Panc1 (cell line): ENCODE results near the gene CLNK. TPM values are rescaled to one million over a fixed set of nuclear protein-coding genes. Genes with fewer than 3 reads are reported as not detected.

Source experiments
- ATAC-seq: fragments of 200-7000 bp; cut with Tn5 transposase; 2 replicates; pipeline ENCODE4 v1.9.1; 2020; ENCODE audit warnings: mild to moderate bottlenecking, moderate library complexity
- BruUV-seq: library from RNA; stranded (reverse); fragments of 400-500 nt; replicated peaks from 2 replicates; lab custom pipeline; 2021; lab: Mats Ljungman, UMichigan
- CTCF ChIA-PET: fragments of 300-600 bp; sonication (Branson Sonifier 250); formaldehyde crosslinking; loops from one replicate; lab custom pipeline; 2022; ENCODE audit warnings: antibody characterized with exemption; lab: Charles Lee
- POLR2A ChIA-PET: fragments of 300-600 bp; sonication (Branson Sonifier 250); formaldehyde crosslinking; loops from one replicate; lab custom pipeline; 2022; ENCODE audit warnings: antibody characterized with exemption; lab: Charles Lee
- DNase-seq: peaks from one replicate; pipeline ENCODE4 v3.0.0-alpha.2; 2010; ENCODE audit warnings: low read depth, low spot score
- H3K27ac ChIP-seq: 2 replicates; pipeline ENCODE4 v1.5.1; 2011; ENCODE audit warnings: mild to moderate bottlenecking, low read length, inconsistent platforms
- H3K27me3 ChIP-seq: fragments of 200-500 bp; sonication (Bioruptor generic); 2 replicates; pipeline ENCODE4 v1.6.0; 2014; ENCODE audit warnings: low read length, inconsistent platforms; ENCODE audit not compliant: control insufficient read depth, insufficient read depth
- H3K36me3 ChIP-seq: fragments of 200-500 bp; sonication (Bioruptor generic); 2 replicates; pipeline ENCODE4 v1.5.1; 2014; ENCODE audit warnings: inconsistent platforms, mild to moderate bottlenecking, low read length, moderate library complexity; ENCODE audit not compliant: control insufficient read depth, insufficient read depth
- H3K4me1 ChIP-seq: 2 replicates; pipeline ENCODE4 v1.5.1; 2011; ENCODE audit warnings: inconsistent platforms, mild to moderate bottlenecking, low read length, moderate library complexity; ENCODE audit not compliant: control insufficient read depth, insufficient read depth
- H3K4me3 ChIP-seq, 2 experiments: 2 replicates each; pipeline ENCODE4 v1.5.1; 2011 to 2012; ENCODE audit warnings: low read depth in 2 of 2, low read length in 2 of 2, mild to moderate bottlenecking in 2 of 2, inconsistent platforms in 1 of 2, moderate library complexity in 1 of 2
- H3K9me3 ChIP-seq: fragments of 200-500 bp; sonication (Bioruptor generic); 2 replicates; pipeline ENCODE4 v1.5.1; 2014; ENCODE audit warnings: low read depth, mild to moderate bottlenecking, inconsistent platforms, low read length, moderate library complexity; ENCODE audit not compliant: control insufficient read depth, insufficient read depth
- POLR2AphosphoS5 ChIP-seq: IDR thresholded peaks from 2 replicates; pipeline ENCODE4 v1.6.1; 2012; ENCODE audit warnings: mild to moderate bottlenecking, low read depth, low read length, moderate library complexity
- SIN3A ChIP-seq: IDR thresholded peaks from 2 replicates; pipeline ENCODE4 v1.6.1; 2012; ENCODE audit warnings: low read depth, mild to moderate bottlenecking, low read length, moderate library complexity, borderline replicate concordance; ENCODE audit not compliant: insufficient read depth
- TCF7L2 ChIP-seq: IDR thresholded peaks from 2 replicates; pipeline ENCODE4 v1.6.1; 2011; ENCODE audit warnings: mild to moderate bottlenecking, low read depth, low read length, inconsistent platforms
- in situ Hi-C: cut with HindIII; loops from 2 replicates; pipeline ENCODE4 v1.10.0; 2016; ENCODE audit warnings: low sequenced_read_pairs, low pct_unique_long_range_greater_than_20kb
- intact Hi-C: fragments of 100-400 bp; cut with micrococcal nuclease; formaldehyde crosslinking; loops from one replicate; pipeline ENCODE4 v1.10.0; 2022; ENCODE audit not compliant: unreplicated experiment
- total RNA-seq: library from RNA; stranded (reverse); gene quantifications from one replicate; pipeline ENCODE4 v1.2.1, GENCODE V29; 2021; ENCODE audit not compliant: unreplicated experiment
- TF ChIP-seq, protein P1 (sequence below), 2 experiments: IDR thresholded peaks; 2 replicates each; pipeline ENCODE4 v1.6.1; 2011 to 2012; ENCODE audit warnings: low read depth in 2 of 2, control low read depth in 1 of 2, low read length in 1 of 2, mild to moderate bottlenecking in 1 of 2, moderate library complexity in 1 of 2; ENCODE audit not compliant: insufficient read depth in 1 of 2
- TF ChIP-seq, protein P2 (sequence below): fragments of 450-650 bp; IDR thresholded peaks from 2 replicates; pipeline ENCODE4 v1.5.1; 2017; ENCODE audit warnings: mild to moderate bottlenecking

Gene CLNK
- total RNA-seq, 1 experiment from 2014 or later: not detected

DNA sequence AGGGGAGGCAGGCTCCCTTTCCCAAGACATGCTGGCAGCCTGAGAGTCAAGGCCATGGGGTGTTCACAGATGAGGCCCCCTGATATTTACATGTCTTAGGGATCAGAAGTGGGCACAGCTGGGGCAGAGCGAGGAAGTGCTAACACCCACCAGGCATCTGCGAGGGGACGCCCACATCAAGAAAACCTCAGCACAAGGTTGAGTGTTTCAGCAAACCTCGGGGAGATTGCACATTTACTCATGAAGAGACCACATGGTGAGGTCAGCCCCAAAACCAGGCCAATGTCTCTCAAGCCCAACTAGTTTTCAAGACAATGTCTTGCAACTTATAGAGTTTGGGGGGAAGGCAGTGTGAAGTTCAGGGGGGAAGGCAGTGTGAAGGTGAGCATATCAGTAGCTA lies 55.2 kb downstream of the CLNK start:
- no TSS peak for BruUV-seq
- intact Hi-C loops (no loop called here), in situ Hi-C loops (no loop called here)
- H3K4me1 ChIP-seq: no peaks in the 10 kb centered on the region
- ATAC-seq: no peak
- H3K9me3 ChIP-seq: no peaks in the 10 kb centered on the region
- ChIA-PET POLR2A (no interaction called here), CTCF (no interaction called here)
- no peak overlapping the region for H3K4me3 ChIP-seq
- DNase-seq: no peak
- no peaks in the 10 kb centered on the region for H3K36me3 ChIP-seq
- TF ChIP-seq, protein P1, sequence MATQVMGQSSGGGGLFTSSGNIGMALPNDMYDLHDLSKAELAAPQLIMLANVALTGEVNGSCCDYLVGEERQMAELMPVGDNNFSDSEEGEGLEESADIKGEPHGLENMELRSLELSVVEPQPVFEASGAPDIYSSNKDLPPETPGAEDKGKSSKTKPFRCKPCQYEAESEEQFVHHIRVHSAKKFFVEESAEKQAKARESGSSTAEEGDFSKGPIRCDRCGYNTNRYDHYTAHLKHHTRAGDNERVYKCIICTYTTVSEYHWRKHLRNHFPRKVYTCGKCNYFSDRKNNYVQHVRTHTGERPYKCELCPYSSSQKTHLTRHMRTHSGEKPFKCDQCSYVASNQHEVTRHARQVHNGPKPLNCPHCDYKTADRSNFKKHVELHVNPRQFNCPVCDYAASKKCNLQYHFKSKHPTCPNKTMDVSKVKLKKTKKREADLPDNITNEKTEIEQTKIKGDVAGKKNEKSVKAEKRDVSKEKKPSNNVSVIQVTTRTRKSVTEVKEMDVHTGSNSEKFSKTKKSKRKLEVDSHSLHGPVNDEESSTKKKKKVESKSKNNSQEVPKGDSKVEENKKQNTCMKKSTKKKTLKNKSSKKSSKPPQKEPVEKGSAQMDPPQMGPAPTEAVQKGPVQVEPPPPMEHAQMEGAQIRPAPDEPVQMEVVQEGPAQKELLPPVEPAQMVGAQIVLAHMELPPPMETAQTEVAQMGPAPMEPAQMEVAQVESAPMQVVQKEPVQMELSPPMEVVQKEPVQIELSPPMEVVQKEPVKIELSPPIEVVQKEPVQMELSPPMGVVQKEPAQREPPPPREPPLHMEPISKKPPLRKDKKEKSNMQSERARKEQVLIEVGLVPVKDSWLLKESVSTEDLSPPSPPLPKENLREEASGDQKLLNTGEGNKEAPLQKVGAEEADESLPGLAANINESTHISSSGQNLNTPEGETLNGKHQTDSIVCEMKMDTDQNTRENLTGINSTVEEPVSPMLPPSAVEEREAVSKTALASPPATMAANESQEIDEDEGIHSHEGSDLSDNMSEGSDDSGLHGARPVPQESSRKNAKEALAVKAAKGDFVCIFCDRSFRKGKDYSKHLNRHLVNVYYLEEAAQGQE (IDR thresholded peaks at IDR 0.05; ENCODE audit: insufficient read depth in 1 of 2, low read depth in 2 of 2, low read length in 1 of 2): no peak
- TF ChIP-seq TCF7L2: no peak
- TF ChIP-seq, protein P2, sequence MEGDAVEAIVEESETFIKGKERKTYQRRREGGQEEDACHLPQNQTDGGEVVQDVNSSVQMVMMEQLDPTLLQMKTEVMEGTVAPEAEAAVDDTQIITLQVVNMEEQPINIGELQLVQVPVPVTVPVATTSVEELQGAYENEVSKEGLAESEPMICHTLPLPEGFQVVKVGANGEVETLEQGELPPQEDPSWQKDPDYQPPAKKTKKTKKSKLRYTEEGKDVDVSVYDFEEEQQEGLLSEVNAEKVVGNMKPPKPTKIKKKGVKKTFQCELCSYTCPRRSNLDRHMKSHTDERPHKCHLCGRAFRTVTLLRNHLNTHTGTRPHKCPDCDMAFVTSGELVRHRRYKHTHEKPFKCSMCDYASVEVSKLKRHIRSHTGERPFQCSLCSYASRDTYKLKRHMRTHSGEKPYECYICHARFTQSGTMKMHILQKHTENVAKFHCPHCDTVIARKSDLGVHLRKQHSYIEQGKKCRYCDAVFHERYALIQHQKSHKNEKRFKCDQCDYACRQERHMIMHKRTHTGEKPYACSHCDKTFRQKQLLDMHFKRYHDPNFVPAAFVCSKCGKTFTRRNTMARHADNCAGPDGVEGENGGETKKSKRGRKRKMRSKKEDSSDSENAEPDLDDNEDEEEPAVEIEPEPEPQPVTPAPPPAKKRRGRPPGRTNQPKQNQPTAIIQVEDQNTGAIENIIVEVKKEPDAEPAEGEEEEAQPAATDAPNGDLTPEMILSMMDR: no peak
- no peak for TF ChIP-seq POLR2AphosphoS5
- TF ChIP-seq SIN3A: no peak
- H3K27ac ChIP-seq: no peak overlapping the region
- no peaks in the 10 kb centered on the region; the same call in 1 of the 2 replicates for H3K27me3 ChIP-seq

DNA sequence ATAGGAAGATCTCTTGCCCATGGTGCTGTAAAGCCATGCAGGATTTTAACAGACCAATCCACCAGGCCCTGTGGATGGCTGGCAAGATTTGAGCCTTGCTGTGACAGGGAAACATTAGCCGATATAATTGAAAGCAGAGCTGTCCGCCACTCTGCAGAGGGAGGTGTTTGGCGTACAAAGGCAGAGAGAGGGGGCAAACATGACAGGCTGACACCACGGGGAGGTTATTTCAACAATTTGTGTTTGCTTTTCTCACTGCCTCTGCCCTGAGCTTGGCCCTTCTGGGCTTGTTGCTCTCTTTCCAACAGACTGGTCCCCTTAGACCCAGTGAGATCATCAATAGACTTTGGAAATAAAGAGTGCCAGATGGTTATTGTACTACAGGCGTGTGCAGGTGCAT lies 59.4 kb downstream of the CLNK start:
- intact Hi-C loops (no loop called here), in situ Hi-C loops (no loop called here)
- TF ChIP-seq TCF7L2 (no peak), SIN3A (no peak), POLR2AphosphoS5 (no peak)
- TF ChIP-seq, protein P1 (IDR thresholded peaks at IDR 0.05; ENCODE audit: insufficient read depth in 1 of 2, low read depth in 2 of 2, low read length in 1 of 2): no peak
- TF ChIP-seq, protein P2: no peak
- no peak for ATAC-seq
- H3K27me3 ChIP-seq: no peaks in the 10 kb centered on the region; the same call in 1 of the 2 replicates
- no peaks in the 10 kb centered on the region for H3K9me3 ChIP-seq
- H3K27ac ChIP-seq: no peak overlapping the region
- DNase-seq: no peak
- ChIA-PET CTCF (no interaction called here), POLR2A (no interaction called here)
- no peaks in the 10 kb centered on the region for H3K4me1 ChIP-seq
- no peaks in the 10 kb centered on the region for H3K36me3 ChIP-seq
- H3K4me3 ChIP-seq: no peak overlapping the region
- BruUV-seq: no TSS peak
